Glutamatergic neuron (in vitro differentiated cells): Measurements from ENCODE around the gene ELOVL5. TPM values are rescaled to one million over a fixed set of nuclear protein-coding genes. Genes with fewer than 3 reads are reported as not detected.
"Not testable (repeated sequence)": the region's sequence is repeated elsewhere in the genome, so short reads cannot be mapped to it uniquely, and the experiment has no call there.

Experiments
- DNase-seq: peaks from one replicate; pipeline ENCODE4 v3.0.0; 2022
- H3K27ac Mint-ChIP-seq: one replicate; pipeline ENCODE4 v1.8.0; 2020; ENCODE audit warnings: mild to moderate bottlenecking, mixed read lengths, inconsistent platforms; ENCODE audit not compliant: unreplicated experiment
- H3K27me3 Mint-ChIP-seq: one replicate; pipeline ENCODE4 v1.8.0; 2020; ENCODE audit warnings: mild to moderate bottlenecking, moderate library complexity, mixed read lengths, inconsistent platforms; ENCODE audit not compliant: unreplicated experiment
- H3K36me3 Mint-ChIP-seq: one replicate; pipeline ENCODE4 v1.8.0; 2020; ENCODE audit warnings: mild to moderate bottlenecking, mixed read lengths, inconsistent platforms; ENCODE audit not compliant: unreplicated experiment
- H3K4me1 Mint-ChIP-seq: one replicate; pipeline ENCODE4 v1.8.0; 2020; ENCODE audit warnings: mild to moderate bottlenecking, low read depth, mixed read lengths, inconsistent platforms; ENCODE audit not compliant: unreplicated experiment
- H3K4me3 Mint-ChIP-seq: one replicate; pipeline ENCODE4 v1.8.0; 2020; ENCODE audit warnings: mild to moderate bottlenecking, mixed read lengths, inconsistent platforms; ENCODE audit not compliant: unreplicated experiment
- H3K9me3 Mint-ChIP-seq: one replicate; pipeline ENCODE4 v1.8.0; 2020; ENCODE audit warnings: mild to moderate bottlenecking, moderate library complexity, mixed read lengths, inconsistent platforms; ENCODE audit not compliant: unreplicated experiment
- total RNA-seq: library from RNA; stranded (reverse); fragmentation: NEBNext Ultra II Directional; extraction: Animal tissue kit (Norgen Biotek cat#: 25700); gene quantifications from one replicate; pipeline ENCODE4 v1.2.1, GENCODE V29; 2021; ENCODE audit not compliant: unreplicated experiment
- TF ChIP-seq, protein P1 (sequence below): fragments of 200-600 bp; sonication (generic); IDR thresholded peaks from one replicate; pipeline ENCODE4 v1.5.0; 2021; ENCODE audit not compliant: partially characterized antibody, unreplicated experiment

ELOVL5 gene
- total RNA-seq, 1 donor from 2014 or later, result 97.2 TPM

GRCh38 chr6:53317861-53318260 lies 30.9 kb downstream of the ELOVL5 start:
- Mint-ChIP-seq H3K4me1 (peaks cover 37% of the 10 kb centered on the region), H3K36me3 (no peaks in the 10 kb centered on the region)
- no peak for DNase-seq

GRCh38 chr6:53317299-53317698 lies 31.5 kb downstream of the ELOVL5 start:
- not testable (repeated sequence) for H3K36me3 Mint-ChIP-seq, DNase-seq, H3K27me3 Mint-ChIP-seq, H3K4me3 Mint-ChIP-seq, H3K9me3 Mint-ChIP-seq
- Mint-ChIP-seq H3K27ac (peak overlapping the region; percentile 17), H3K4me1 (peaks cover 33% of the 10 kb centered on the region)

More at GRCh38 chr6:53317861-53318260, 30.9 kb downstream of the ELOVL5 start:
- no peak overlapping the region for H3K4me3 Mint-ChIP-seq
- H3K9me3 Mint-ChIP-seq, result no peaks in the 10 kb centered on the region
- H3K27me3 Mint-ChIP-seq, result peaks cover 1% of the 10 kb centered on the region
- peak overlapping the region; percentile 56 for H3K27ac Mint-ChIP-seq
- TF ChIP-seq, protein P1, sequence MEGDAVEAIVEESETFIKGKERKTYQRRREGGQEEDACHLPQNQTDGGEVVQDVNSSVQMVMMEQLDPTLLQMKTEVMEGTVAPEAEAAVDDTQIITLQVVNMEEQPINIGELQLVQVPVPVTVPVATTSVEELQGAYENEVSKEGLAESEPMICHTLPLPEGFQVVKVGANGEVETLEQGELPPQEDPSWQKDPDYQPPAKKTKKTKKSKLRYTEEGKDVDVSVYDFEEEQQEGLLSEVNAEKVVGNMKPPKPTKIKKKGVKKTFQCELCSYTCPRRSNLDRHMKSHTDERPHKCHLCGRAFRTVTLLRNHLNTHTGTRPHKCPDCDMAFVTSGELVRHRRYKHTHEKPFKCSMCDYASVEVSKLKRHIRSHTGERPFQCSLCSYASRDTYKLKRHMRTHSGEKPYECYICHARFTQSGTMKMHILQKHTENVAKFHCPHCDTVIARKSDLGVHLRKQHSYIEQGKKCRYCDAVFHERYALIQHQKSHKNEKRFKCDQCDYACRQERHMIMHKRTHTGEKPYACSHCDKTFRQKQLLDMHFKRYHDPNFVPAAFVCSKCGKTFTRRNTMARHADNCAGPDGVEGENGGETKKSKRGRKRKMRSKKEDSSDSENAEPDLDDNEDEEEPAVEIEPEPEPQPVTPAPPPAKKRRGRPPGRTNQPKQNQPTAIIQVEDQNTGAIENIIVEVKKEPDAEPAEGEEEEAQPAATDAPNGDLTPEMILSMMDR, result no peak

DNA sequence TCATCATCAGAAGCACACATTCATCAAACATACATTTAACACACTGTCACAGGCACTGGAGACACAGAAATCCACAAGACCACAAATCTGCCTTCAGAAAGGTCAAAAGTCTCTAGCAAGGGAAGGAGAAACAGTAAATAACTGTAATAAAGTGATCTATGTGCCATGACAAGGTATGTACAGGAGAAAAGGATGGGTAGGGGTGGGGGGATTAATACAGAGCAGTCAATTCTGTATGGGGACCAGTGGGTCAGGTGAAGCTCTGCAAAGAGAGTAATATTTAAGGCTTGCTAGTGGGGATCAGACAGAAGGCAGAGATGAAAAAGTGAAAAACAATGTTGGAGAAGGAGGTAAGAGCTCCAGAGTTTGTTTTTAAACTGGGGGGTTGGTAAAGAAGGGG lies 32.6 kb downstream of the ELOVL5 start:
- TF ChIP-seq, protein P1, result no peak
- Mint-ChIP-seq H3K4me1 (peaks cover 33% of the 10 kb centered on the region), H3K9me3 (no peaks in the 10 kb centered on the region), H3K4me3 (no peak overlapping the region), H3K27me3 (peaks cover 1% of the 10 kb centered on the region), H3K36me3 (no peaks in the 10 kb centered on the region), H3K27ac (peak overlapping the region; percentile 24)
- DNase-seq, result no peak

DNA sequence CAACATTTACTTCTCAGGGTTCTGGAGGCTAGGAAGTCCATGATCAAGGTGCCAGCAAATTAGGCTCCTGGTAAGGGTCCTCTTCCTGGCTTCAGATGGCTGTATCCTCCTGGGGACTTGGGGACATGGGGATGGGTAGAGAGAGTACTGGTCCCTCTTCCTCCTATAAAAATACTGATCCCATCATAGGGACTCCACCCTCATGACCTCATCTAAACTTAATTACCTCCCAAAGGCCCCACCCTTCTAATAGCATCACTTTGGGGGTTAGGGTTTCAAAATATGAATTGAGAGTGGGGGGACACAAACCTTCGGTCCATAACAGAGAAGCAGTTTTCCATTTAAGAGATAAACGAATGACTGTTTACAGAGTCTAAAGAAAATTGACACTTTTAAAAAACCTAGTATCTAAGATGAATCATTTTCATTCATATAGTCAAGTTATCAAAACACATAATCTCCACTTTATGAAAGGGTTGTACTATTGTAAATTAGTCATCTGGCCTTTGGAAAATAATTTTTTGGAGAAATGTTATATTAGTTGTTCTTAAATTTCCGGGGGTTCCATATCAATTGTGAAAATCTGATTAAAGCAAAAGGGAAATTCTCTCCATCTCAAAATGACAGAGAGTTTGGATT lies 33.5 kb downstream of the ELOVL5 start:
- TF ChIP-seq, protein P1, result no peak
- Mint-ChIP-seq H3K27me3 (peaks cover 1% of the 10 kb centered on the region), H3K27ac (peak overlapping the region; percentile 31), H3K4me3 (no peak overlapping the region), H3K4me1 (peaks cover 32% of the 10 kb centered on the region), H3K9me3 (no peaks in the 10 kb centered on the region), H3K36me3 (no peaks in the 10 kb centered on the region)
- no peak for DNase-seq

DNA sequence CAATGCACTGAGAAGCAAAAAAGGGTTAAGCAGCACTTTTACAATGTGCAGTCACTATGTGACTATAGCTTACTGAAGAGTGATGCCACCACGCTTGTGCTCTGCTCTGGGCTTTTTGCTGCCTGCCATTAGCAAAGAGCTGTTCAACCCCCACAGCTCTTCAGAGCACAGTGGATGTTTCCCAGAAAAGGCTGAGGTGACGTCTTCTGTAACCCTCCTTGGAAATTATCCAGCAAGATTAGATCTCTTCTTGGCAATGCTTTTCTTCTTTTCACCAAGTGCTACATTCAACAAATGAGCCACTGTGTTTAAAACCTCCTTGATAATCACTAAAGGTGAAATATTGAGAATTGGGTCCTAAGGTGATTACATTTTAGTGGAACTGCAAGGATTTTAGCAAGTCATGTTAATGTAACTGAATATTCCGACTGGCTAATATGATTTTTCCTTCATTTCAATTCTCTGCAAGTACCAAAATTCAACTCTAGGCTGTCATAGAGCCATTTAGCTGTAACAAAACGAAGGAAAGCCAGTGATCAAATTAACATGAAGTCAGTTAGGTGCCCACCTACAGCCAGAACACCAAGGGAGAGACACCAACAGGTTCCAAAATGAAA lies 34.9 kb downstream of the ELOVL5 start:
- H3K4me3 Mint-ChIP-seq, result no peak overlapping the region
- no peaks in the 10 kb centered on the region for H3K36me3 Mint-ChIP-seq
- H3K27ac Mint-ChIP-seq, result no peak overlapping the region
- H3K9me3 Mint-ChIP-seq, result no peaks in the 10 kb centered on the region
- peaks cover 1% of the 10 kb centered on the region for H3K27me3 Mint-ChIP-seq
- DNase-seq, result no peak
- peaks cover 45% of the 10 kb centered on the region for H3K4me1 Mint-ChIP-seq
- TF ChIP-seq, protein P1, result no peak
